GM12865 (cell line): Measurements from ENCODE around the gene KRTAP4-3.
"Not testable (repeated sequence)": the region's sequence is repeated elsewhere in the genome, so short reads cannot be mapped to it uniquely, and the experiment has no call there.

ENCODE experiments used
- DNase-seq: peaks from one replicate; pipeline ENCODE4 v3.0.0; 2010; ENCODE audit warnings: low read depth
- H3K4me3 ChIP-seq: 2 replicates; pipeline ENCODE4 v1.5.1; 2011; ENCODE audit warnings: mild to moderate bottlenecking, low read depth, low read length, control low read depth
- CTCF ChIP-seq: IDR thresholded peaks from 2 replicates; pipeline ENCODE4 v1.5.1; 2011; ENCODE audit warnings: low read length, control low read depth, low read depth, inconsistent platforms; ENCODE audit not compliant: insufficient read depth; ENCODE audit errors: missing control alignments

The KRTAP4-3 gene

GRCh38 chr17:41144846-41145245 lies 23.2 kb downstream of the KRTAP4-3 start:
- no peak for DNase-seq
- TF ChIP-seq CTCF = no peak
- H3K4me3 ChIP-seq = no peak overlapping the region

- no peak overlapping the region for H3K4me3 ChIP-seq
- DNase-seq = no peak
- no peak for TF ChIP-seq CTCF
Observed at GRCh38 chr17:41141361-41141760, 26.7 kb downstream of the KRTAP4-3 start.

- no peak for DNase-seq
- H3K4me3 ChIP-seq = no peak within 1 kb of the TSS
- no peak for TF ChIP-seq CTCF
Observed at GRCh38 chr17:41140360-41141131, 27.5 kb downstream of the KRTAP4-3 start, which contains the start of gene KRTAP4-6. TSS of gene KRTAP4-6 (minus strand) at chr17:41140544. CDS start at chr17:41140487, 57 bp downstream.

- DNase-seq, H3K4me3 ChIP-seq: not testable (repeated sequence)
Observed at GRCh38 chr17:41139865-41140264, 28.2 kb downstream of the KRTAP4-3 start.

- no peak overlapping the region for H3K4me3 ChIP-seq
- DNase-seq = no peak
- TF ChIP-seq CTCF = no peak
Observed at GRCh38 chr17:41133880-41134735, 33.9 kb downstream of the KRTAP4-3 start.

GRCh38 chr17:41131979-41132378 lies 36.0 kb downstream of the KRTAP4-3 start:
- DNase-seq = no peak
- TF ChIP-seq CTCF = no peak
- no peak overlapping the region for H3K4me3 ChIP-seq

GRCh38 chr17:41127371-41127770 lies 40.6 kb downstream of the KRTAP4-3 start:
- H3K4me3 ChIP-seq = no peak overlapping the region
- TF ChIP-seq CTCF = no peak
- no peak for DNase-seq
